ENCODE measurements around the gene ENO1.

Gene ENO1

GRCh38 chr1:8858112-8858668 lies 20.3 kb downstream of the ENO1 start:
- Histone ChIP-seq H3K27ac (ENCODE audit: low read depth, low read length) (peak overlapping the region; percentile 72; the same call in 1 of the 2 replicates), H3K4me3 (ENCODE audit: low read length) (no peak overlapping the region), H3K4me1 (ENCODE audit: insufficient read depth, low read length) (peaks cover 9% of the 10 kb centered on the region; the same call in 1 of the 2 replicates), H3K9me3 (ENCODE audit: insufficient read depth, low read depth, low read length) (no peaks in the 10 kb centered on the region), H3K9ac (ENCODE audit: low read depth, low read length) (no peak overlapping the region; the same call in 1 of the 2 replicates), H3K27me3 (ENCODE audit: insufficient read depth, low read length) (no peaks in the 10 kb centered on the region), H3K36me3 (ENCODE audit: insufficient read depth, low read length) (peaks cover 61% of the 10 kb centered on the region)
- WGBS, result 76% methylated on average over 2 of the region's 2 CpGs

- Histone ChIP-seq H3K9me3 (ENCODE audit: insufficient read depth, low read depth, low read length) (no peaks in the 10 kb centered on the region), H3K4me1 (ENCODE audit: insufficient read depth, low read length) (peaks cover 9% of the 10 kb centered on the region; the same call in 1 of the 2 replicates), H3K27me3 (ENCODE audit: insufficient read depth, low read length) (no peaks in the 10 kb centered on the region), H3K36me3 (ENCODE audit: insufficient read depth, low read length) (peaks cover 48% of the 10 kb centered on the region), H3K9ac (ENCODE audit: low read depth, low read length) (no peak overlapping the region), H3K27ac (ENCODE audit: low read depth, low read length) (peak overlapping the region; percentile 72; the same call in 1 of the 2 replicates), H3K4me3 (ENCODE audit: low read length) (no peak overlapping the region)
- WGBS, result 95% methylated on average over 14 of the region's 14 CpGs
Measured at GRCh38 chr1:8856689-8857412, 21.6 kb downstream of the ENO1 start.

- Histone ChIP-seq H3K9ac (ENCODE audit: low read depth, low read length) (no peak overlapping the region), H3K4me1 (ENCODE audit: insufficient read depth, low read length) (peaks cover 9% of the 10 kb centered on the region; the same call in 1 of the 2 replicates), H3K4me3 (ENCODE audit: low read length) (no peak overlapping the region), H3K27me3 (ENCODE audit: insufficient read depth, low read length) (no peaks in the 10 kb centered on the region), H3K27ac (ENCODE audit: low read depth, low read length) (no peak overlapping the region), H3K9me3 (ENCODE audit: insufficient read depth, low read depth, low read length) (no peaks in the 10 kb centered on the region), H3K36me3 (ENCODE audit: insufficient read depth, low read length) (peaks cover 24% of the 10 kb centered on the region)
- WGBS, result 92% methylated on average over 7 of the region's 7 CpGs
Measured at GRCh38 chr1:8854240-8854639, 24.2 kb downstream of the ENO1 start.

DNA sequence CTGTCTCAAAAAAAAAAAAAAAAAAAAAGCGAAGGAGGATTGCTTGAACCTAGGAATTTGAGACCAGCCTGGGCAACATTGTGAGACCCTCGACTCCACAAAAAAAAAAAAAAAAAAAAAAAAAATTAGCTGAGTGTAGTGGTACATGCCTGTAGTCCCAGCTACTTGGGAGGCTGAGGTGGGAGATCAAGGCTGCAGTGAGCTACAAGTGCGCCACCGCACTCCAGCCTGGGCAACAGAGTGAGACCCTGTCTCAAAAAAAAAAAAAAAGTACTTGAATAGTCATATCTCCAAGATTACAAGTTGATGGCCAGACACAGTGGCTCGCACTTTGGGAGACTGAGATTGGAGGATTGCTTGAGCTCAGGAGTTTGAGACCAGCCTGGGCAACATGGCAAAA lies 27.4 kb downstream of the ENO1 start:
- WGBS, result 95% methylated on average over 3 of the region's 5 CpGs
- H3K4me1 ChIP-seq (ENCODE audit: insufficient read depth, low read length), result 0 out of 2 replicates have a peak, but pooled peaks cover 3% of the 10 kb centered on the region

GRCh38 chr1:8848663-8849386 lies 29.7 kb downstream of the ENO1 start:
- no peak overlapping the region for H3K9ac ChIP-seq (ENCODE audit: low read depth, low read length)

More for the DNA sequence above, 27.4 kb downstream of the ENO1 start:
- H3K36me3 ChIP-seq (ENCODE audit: insufficient read depth, low read length), result no peaks in the 10 kb centered on the region
- no peaks in the 10 kb centered on the region for H3K9me3 ChIP-seq (ENCODE audit: insufficient read depth, low read depth, low read length)
- no peak overlapping the region for H3K4me3 ChIP-seq (ENCODE audit: low read length)
- H3K27ac ChIP-seq (ENCODE audit: low read depth, low read length), result no peak overlapping the region
- no peak overlapping the region for H3K9ac ChIP-seq (ENCODE audit: low read depth, low read length)
- no peaks in the 10 kb centered on the region for H3K27me3 ChIP-seq (ENCODE audit: insufficient read depth, low read length)

DNA sequence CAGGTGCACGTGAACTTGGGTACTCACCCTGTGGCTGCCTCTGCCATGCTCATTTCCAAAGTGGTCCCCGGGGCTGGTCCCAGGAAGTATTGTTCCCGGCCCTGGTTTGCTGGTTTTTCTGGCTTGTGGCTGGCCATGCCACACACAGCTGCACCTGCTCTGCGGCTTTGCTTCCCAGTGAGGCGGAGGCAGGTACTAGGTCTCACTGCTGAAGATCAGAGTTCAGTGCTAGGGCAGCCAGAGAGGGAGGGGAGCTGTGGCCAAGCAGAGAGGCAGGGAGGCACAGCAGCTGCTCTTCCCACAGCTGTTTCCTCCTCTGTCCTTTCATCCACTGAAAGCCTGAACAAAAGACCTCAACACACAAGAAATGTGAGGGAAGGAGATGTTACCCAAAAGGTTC lies 30.5 kb downstream of the ENO1 start:
- H3K27ac ChIP-seq (ENCODE audit: low read depth, low read length), result no peak overlapping the region
- H3K9me3 ChIP-seq (ENCODE audit: insufficient read depth, low read depth, low read length), result no peaks in the 10 kb centered on the region
- WGBS, result 91% methylated on average over 5 of the region's 5 CpGs
- no peaks in the 10 kb centered on the region for H3K36me3 ChIP-seq (ENCODE audit: insufficient read depth, low read length)
- no peak overlapping the region for H3K4me3 ChIP-seq (ENCODE audit: low read length)
- H3K4me1 ChIP-seq (ENCODE audit: insufficient read depth, low read length), result 0 out of 2 replicates have a peak, but pooled peaks cover 3% of the 10 kb centered on the region
- no peaks in the 10 kb centered on the region for H3K27me3 ChIP-seq (ENCODE audit: insufficient read depth, low read length)
- no peak overlapping the region for H3K9ac ChIP-seq (ENCODE audit: low read depth, low read length)

More at GRCh38 chr1:8848663-8849386, 29.7 kb downstream of the ENO1 start:
- H3K9me3 ChIP-seq (ENCODE audit: insufficient read depth, low read depth, low read length), result no peaks in the 10 kb centered on the region
- no peak overlapping the region for H3K27ac ChIP-seq (ENCODE audit: low read depth, low read length)
- H3K36me3 ChIP-seq (ENCODE audit: insufficient read depth, low read length), result no peaks in the 10 kb centered on the region
- H3K4me3 ChIP-seq (ENCODE audit: low read length), result no peak overlapping the region
- no peaks in the 10 kb centered on the region for H3K27me3 ChIP-seq (ENCODE audit: insufficient read depth, low read length)
- 55% methylated on average over 19 of the region's 19 CpGs for WGBS
- H3K4me1 ChIP-seq (ENCODE audit: insufficient read depth, low read length), result 0 out of 2 replicates have a peak, but pooled peaks cover 3% of the 10 kb centered on the region

DNA sequence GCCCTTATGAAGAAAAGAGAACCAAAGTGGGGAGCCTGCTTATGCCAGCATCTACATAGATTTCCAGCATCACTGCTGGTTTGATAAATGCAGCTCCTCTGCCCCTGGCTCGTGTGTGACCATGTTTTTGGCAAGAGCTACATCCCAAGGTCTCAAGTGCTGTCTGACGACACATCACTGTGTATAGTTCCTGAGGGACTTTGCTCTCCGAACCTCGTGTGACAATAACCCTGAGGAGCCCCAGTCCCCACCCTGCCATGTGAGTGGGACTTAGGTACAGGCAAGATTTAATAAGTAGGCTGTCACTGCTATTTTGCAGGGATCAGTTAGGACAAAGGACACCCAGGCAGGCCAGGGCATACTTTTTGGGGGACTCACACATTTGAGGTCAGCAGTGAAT lies 32.2 kb downstream of the ENO1 start:
- no peak overlapping the region for H3K4me3 ChIP-seq (ENCODE audit: low read length)
- no peaks in the 10 kb centered on the region for H3K36me3 ChIP-seq (ENCODE audit: insufficient read depth, low read length)
- no peaks in the 10 kb centered on the region for H3K9me3 ChIP-seq (ENCODE audit: insufficient read depth, low read depth, low read length)
- H3K9ac ChIP-seq (ENCODE audit: low read depth, low read length), result no peak overlapping the region
- no peak overlapping the region for H3K27ac ChIP-seq (ENCODE audit: low read depth, low read length)
- H3K27me3 ChIP-seq (ENCODE audit: insufficient read depth, low read length), result no peaks in the 10 kb centered on the region
- H3K4me1 ChIP-seq (ENCODE audit: insufficient read depth, low read length), result 0 out of 2 replicates have a peak, but pooled peaks cover 3% of the 10 kb centered on the region
- 89% methylated on average over 4 of the region's 4 CpGs for WGBS

- Histone ChIP-seq H3K4me1 (ENCODE audit: insufficient read depth, low read length) (0 out of 2 replicates have a peak, but pooled peaks cover 3% of the 10 kb centered on the region), H3K27me3 (ENCODE audit: insufficient read depth, low read length) (no peaks in the 10 kb centered on the region), H3K9me3 (ENCODE audit: insufficient read depth, low read depth, low read length) (no peaks in the 10 kb centered on the region), H3K4me3 (ENCODE audit: low read length) (no peak overlapping the region), H3K9ac (ENCODE audit: low read depth, low read length) (no peak overlapping the region), H3K27ac (ENCODE audit: low read depth, low read length) (no peak overlapping the region), H3K36me3 (ENCODE audit: insufficient read depth, low read length) (no peaks in the 10 kb centered on the region)
- WGBS, result 90% methylated on average over 21 of the region's 21 CpGs
Measured at GRCh38 chr1:8845104-8846097, 33.1 kb downstream of the ENO1 start.

DNA sequence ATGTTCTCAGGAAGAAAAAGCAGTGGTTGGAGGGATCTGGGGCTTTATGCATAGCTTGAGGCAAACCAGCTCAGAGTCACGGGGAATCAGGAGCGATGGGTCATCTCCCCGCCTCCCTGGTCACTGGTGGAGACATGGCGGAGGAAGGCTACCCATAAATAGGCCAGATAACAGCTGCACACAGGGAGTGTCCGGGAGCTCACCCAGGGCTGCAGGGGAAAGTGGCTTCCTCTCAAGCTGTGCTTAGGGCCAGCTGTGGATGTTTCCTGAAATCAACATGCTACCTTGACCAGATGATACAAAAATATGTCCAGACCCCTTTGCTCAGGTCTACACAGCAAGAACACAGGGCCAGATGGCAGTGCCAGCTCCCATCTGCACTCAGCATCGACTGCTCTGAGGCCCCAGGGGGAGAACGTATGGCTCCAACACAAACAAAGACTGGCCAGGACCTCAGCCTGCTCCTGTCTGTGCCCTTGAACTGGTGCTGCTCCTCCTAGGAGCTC lies 33.9 kb downstream of the ENO1 start:
- no peaks in the 10 kb centered on the region for H3K9me3 ChIP-seq (ENCODE audit: insufficient read depth, low read depth, low read length)
- H3K27me3 ChIP-seq (ENCODE audit: insufficient read depth, low read length), result no peaks in the 10 kb centered on the region
- no peak overlapping the region for H3K4me3 ChIP-seq (ENCODE audit: low read length)
- H3K36me3 ChIP-seq (ENCODE audit: insufficient read depth, low read length), result no peaks in the 10 kb centered on the region
- no peak overlapping the region for H3K9ac ChIP-seq (ENCODE audit: low read depth, low read length)
- H3K27ac ChIP-seq (ENCODE audit: low read depth, low read length), result no peak overlapping the region
- WGBS, result 86% methylated on average over 7 of the region's 7 CpGs
- H3K4me1 ChIP-seq (ENCODE audit: insufficient read depth, low read length), result 0 out of 2 replicates have a peak, but pooled peaks cover 3% of the 10 kb centered on the region

- WGBS, result 93% methylated on average over 2 of the region's 3 CpGs
- Histone ChIP-seq H3K9me3 (ENCODE audit: insufficient read depth, low read depth, low read length) (no peaks in the 10 kb centered on the region), H3K4me3 (ENCODE audit: low read length) (no peak overlapping the region), H3K27me3 (ENCODE audit: insufficient read depth, low read length) (no peaks in the 10 kb centered on the region), H3K36me3 (ENCODE audit: insufficient read depth, low read length) (no peaks in the 10 kb centered on the region), H3K27ac (ENCODE audit: low read depth, low read length) (no peak overlapping the region), H3K4me1 (ENCODE audit: insufficient read depth, low read length) (no peaks in the 10 kb centered on the region), H3K9ac (ENCODE audit: low read depth, low read length) (no peak overlapping the region)
Measured at GRCh38 chr1:8841395-8841794, 37.1 kb downstream of the ENO1 start.

Measured in HUES64 (cell line).